Kidney capillary endothelial cell (primary cell): ENCODE measurements around the gene DCLK1.
"Not testable (repeated sequence)": the region's sequence is repeated elsewhere in the genome, so short reads cannot be mapped to it uniquely, and the experiment has no call there.

ENCODE experiments used
- DNase-seq: peaks from one replicate; pipeline ENCODE4 v3.0.0-alpha.2; 2018; ENCODE audit warnings: low spot score

DCLK1 gene

GRCh38 chr13:36084131-36084530 lies 47.1 kb downstream of the DCLK1 start:
- DNase-seq: no peak

DNA sequence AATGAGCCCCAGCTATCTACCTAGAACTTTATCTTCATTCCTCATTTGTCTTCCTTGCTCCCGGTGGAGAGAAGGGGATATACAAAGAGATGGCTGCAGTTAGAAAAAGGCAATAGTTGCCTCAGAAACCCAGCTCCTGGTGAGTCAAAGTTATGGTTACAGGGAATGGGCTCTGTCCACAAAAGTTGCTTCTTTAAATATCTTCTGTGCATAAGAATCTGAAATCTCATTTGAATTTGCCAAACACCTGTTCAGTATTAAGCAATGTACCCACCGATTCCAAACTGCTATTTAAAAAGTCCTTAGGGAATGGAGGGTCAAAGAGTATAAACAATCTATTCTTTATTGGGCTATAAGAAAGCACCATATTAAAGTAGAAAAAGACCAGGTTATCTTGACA lies 48.4 kb downstream of the DCLK1 start:
- DNase-seq: no peak

DNA sequence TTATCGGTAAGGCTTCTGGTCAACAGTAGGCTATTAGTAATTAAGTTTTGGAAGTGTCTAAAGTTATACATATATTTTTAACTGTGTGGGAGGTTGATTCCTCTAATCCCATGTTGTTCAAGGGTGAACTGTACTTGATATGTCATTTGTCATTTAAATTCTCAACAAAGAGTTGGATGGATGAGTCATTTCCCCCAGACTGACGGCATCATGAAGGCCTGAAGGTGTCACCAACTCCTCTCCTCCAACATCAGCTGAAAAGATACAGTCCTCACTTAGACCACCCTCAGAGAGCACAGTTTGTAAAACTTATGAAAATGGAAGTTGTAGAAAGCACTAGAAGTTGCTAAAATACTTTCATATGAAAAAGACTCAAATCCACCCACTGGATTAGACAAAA lies 48.8 kb downstream of the DCLK1 start:
- DNase-seq: no peak

GRCh38 chr13:36076211-36076610 lies 55.0 kb downstream of the DCLK1 start:
- no peak for DNase-seq

GRCh38 chr13:36074659-36075058 lies 56.5 kb downstream of the DCLK1 start:
- DNase-seq: no peak

- no peak for DNase-seq
Measured at GRCh38 chr13:36072152-36072935, 58.8 kb downstream of the DCLK1 start.

DNA sequence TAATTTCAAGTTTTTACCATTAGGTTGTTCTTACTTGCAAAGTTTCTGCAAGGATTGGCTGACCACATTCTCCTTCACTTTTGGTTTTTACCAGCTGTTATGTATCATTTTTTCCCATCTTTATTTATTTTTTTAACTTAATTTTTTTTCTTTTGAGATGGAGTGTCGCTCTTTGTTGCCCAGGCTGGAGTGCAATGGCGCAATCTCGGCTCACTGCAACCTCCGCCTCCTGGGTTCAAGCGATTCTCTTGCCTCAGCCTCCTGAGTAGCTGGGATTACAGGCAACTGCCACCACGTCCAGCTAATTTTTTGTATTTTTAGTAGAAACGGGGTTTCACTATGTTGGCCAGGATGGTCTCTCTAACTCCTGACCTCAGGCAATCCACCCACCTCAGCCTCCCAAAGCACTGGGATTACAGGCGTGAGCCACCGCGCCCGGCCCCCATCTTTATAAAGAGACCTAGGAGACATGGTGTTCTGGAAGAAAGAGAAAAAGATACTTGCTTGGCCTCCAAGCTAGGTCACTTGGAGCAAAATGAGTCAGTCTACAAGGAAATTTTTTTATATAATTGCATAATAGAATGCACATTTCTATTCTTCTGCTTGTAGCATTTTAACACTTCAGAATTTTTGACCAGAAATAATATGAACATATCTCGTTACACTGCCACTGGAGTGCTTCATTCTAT lies 60.5 kb downstream of the DCLK1 start:
- DNase-seq: not testable (repeated sequence)

GRCh38 chr13:36069881-36070366 lies 61.3 kb downstream of the DCLK1 start:
- DNase-seq: no peak

DNA sequence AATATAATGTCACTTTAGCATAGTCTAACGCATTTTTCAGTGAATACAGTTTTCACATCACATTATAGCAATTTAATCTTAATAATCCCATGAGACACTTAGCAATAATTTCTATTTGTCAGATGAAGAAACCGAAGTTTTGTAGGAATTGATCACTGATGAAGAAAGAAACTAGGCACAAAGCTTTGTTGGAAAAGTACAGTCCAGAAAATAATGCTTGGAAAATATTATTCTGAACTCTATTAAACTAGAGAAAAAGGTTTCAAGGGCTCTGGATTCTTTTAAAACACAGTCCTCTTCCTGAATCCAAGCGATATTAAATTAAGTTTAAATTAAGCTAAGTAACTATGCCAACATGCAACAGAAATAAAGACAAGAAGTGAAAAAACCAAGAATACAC lies 62.2 kb downstream of the DCLK1 start:
- DNase-seq: no peak

- DNase-seq: no peak
Measured at GRCh38 chr13:36068566-36068965, 62.6 kb downstream of the DCLK1 start.

DNA sequence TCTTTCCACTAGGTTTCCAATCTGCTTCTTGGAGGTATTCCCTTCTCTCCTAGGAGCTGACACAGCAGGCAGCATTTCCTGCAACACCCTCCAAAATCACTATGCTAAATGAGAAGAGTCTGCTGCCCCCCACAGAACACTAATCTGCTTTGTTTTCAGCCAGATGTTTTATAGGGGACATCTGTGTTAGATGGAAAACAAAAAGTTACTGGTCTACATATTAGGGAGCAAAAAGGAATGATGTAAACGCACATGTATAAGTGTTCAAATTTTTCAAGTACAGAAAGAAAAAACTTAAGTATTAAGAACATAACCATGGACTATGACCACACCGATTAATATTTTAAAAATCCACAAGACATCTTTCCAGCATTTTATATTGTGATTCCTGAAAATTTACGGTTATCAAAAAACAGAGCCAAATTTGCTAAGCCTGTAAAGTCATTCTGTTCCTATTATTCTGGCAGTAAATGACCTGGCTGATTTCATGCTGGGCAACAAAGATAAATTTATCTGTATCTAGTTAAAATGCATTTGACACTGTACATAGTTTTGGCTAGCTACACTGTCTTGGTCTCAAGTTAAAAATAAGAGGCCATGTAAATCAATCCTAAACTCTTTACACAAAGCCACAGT lies 63.3 kb downstream of the DCLK1 start:
- no peak for DNase-seq

DNA sequence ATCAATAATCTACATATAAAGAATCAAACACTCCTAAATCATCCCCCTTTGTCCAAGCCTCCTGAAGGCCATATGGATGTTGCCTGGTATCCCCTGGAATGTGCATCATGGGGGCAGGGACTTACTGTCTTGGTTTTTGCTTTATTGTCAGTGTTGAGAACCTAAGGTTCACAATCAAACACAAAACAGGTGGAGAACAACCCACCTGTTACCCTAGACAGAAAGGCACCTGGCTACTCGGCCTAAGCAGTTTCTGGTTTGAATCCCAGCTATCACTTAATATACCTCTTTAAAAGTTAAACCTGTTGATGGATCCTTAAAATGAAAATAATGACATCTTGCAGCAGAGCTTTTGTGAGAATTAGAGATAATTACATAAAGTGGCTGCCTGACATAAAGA lies 68.9 kb downstream of the DCLK1 start:
- DNase-seq: no peak

- no peak for DNase-seq
Measured at GRCh38 chr13:36061621-36062020, 69.6 kb downstream of the DCLK1 start.

DNA sequence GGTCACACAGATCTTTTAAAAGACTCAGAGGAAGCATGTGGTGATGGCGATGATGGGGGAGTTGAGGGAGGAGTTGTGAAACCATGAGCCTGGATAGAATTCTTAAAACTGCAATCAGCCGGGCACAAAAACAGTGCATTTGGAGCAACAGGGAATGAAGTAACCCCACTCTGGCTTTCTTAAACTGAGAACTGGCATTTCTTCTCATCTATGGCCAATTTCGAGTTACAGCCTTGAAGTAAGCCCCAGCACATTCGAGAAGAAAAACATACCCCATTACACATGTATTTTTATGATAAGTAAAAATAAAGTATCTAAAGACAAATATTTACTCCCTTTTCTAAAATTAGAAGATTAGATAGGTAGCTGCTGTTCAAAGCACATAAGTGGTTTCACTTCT lies 70.1 kb downstream of the DCLK1 start:
- no peak for DNase-seq

DNA sequence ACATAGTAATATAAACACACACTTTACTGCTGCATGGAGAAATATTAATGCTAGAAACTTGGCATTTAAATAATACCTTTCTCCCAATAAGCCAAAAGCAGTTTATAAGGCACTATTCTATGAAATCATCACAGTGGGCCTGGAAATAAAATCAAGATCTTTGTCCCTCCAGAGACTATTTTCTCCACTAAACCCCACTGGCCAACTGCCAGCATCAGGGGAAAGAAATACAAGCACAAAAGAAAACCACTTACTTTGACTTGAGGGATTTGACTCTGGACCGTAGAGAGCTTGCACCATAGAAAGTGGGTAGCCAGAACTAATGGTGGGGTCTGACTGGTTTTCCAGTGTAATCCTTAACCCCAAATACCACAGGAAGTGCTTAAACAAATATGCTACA lies 71.9 kb downstream of the DCLK1 start:
- DNase-seq: no peak

GRCh38 chr13:36058116-36058515 lies 73.1 kb downstream of the DCLK1 start:
- no peak for DNase-seq

GRCh38 chr13:36057547-36057946 lies 73.6 kb downstream of the DCLK1 start:
- DNase-seq: no peak

DNA sequence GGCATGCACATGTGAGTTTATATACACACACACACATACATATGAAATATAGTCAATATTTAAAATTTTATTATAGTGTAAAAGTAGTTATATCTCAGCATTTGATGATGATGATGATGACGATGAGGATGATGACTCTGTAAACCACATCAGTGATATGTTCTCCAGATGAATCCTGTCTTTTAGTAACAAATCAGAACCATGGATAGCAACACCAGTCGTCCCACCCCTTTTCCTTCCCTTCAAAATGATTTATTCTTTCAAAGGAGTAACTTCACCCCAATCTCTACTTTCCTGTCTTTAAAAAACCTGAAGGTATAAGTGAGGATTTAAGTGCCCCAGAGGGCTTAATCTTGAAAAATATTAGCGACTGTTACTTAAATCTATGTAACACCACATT lies 74.1 kb downstream of the DCLK1 start:
- no peak for DNase-seq

- DNase-seq: no peak
Measured at GRCh38 chr13:36055366-36055765, 75.8 kb downstream of the DCLK1 start.

DNA sequence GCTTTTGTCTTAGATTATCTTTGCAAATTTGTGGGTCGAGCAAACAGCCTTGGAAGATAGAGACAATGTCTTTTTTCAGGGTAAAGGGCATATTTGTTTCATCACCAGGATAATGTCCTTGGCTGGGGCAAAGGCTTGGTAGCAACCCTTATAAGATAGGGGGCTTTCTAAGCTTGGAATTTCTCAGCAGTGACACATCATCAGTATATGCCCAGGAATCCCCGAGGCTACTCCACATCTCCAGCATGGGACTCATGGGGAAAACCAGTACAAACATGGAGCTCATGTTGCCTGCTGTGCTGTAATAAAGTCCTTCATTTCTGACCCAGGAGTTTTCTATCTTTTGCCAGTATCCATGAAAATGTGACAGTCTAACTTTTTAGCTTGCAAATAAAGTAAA lies 77.1 kb downstream of the DCLK1 start:
- DNase-seq: no peak

DNA sequence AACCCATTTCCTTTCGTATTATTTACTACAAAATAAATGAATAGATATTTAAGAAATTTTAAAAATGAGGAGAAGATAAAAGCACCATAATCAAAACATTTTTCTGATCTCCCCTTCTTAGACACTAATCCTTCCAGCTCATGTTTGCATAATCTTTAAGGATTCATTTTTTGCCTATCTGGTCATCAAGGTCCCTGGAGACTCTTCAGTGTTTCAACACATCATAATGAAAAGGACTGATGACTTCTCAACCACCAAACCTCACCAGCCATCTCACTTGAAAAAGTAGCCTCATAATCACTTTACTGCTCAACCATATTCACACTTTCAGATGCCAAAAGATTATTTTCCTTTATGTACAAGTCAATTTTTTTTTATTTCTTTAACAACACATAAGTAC lies 80.1 kb downstream of the DCLK1 start:
- no peak for DNase-seq

DNA sequence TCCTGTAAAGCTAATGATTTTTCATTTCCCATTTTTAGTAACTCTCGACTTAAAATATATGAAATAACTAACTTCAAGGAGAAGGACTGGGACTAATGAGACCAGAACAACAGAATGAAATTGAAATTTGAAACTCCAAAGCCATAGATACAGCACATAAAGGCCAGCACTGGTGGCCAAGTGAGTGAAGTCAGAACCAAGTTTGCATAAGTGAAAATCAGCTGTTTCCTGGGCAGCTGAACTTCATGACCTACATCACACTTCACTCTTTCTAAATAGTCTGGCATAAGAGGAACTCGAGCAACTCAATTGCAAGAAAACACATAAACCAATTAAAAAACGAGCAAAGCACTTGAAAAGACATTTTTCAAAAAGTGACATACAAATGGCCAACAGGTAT lies 84.5 kb downstream of the DCLK1 start:
- DNase-seq: no peak
